Activated T-cell treated with anti-CD3 and anti-CD28 coated beads, Interleukin-2, amount 50 U/mL, for 4 hours (primary cell): ENCODE results near the gene POTEC. TPM values are rescaled to one million over a fixed set of nuclear protein-coding genes. Genes with fewer than 3 reads are reported as not detected.
"Not testable (repeated sequence)": the region's sequence is repeated elsewhere in the genome, so short reads cannot be mapped to it uniquely, and the experiment has no call there.

ENCODE experiments used
- ATAC-seq, 2 donors: fragments of 200-7000 bp; cut with Tn5 transposase; one replicate each; pipeline ENCODE4 v1.10.0; 2021
- DNase-seq: peaks from one replicate; pipeline ENCODE4 v3.0.0-alpha.2; 2020
- H3K27me3 Mint-ChIP-seq: one replicate; pipeline ENCODE4 v1.8.0; 2021; ENCODE audit warnings: low read depth, mixed read lengths
- H3K36me3 Mint-ChIP-seq: one replicate; pipeline ENCODE4 v1.8.0; 2022; ENCODE audit warnings: mixed read lengths; ENCODE audit not compliant: insufficient read depth
- H3K4me1 Mint-ChIP-seq: one replicate; pipeline ENCODE4 v1.8.0; 2021; ENCODE audit warnings: low read depth, mixed read lengths
- H3K4me3 Mint-ChIP-seq: one replicate; pipeline ENCODE4 v1.8.0; 2021; ENCODE audit warnings: mild to moderate bottlenecking, moderate library complexity, mixed read lengths
- H3K9me3 Mint-ChIP-seq: one replicate; pipeline ENCODE4 v1.8.0; 2021; ENCODE audit warnings: mixed read lengths
- total RNA-seq, 3 donors: library from RNA; stranded (reverse); gene quantifications; one replicate each; pipeline ENCODE4 v1.2.1, GENCODE V29; 2021

The POTEC gene
- total RNA-seq, 3 donors from 2014 or later: not detected

DNA sequence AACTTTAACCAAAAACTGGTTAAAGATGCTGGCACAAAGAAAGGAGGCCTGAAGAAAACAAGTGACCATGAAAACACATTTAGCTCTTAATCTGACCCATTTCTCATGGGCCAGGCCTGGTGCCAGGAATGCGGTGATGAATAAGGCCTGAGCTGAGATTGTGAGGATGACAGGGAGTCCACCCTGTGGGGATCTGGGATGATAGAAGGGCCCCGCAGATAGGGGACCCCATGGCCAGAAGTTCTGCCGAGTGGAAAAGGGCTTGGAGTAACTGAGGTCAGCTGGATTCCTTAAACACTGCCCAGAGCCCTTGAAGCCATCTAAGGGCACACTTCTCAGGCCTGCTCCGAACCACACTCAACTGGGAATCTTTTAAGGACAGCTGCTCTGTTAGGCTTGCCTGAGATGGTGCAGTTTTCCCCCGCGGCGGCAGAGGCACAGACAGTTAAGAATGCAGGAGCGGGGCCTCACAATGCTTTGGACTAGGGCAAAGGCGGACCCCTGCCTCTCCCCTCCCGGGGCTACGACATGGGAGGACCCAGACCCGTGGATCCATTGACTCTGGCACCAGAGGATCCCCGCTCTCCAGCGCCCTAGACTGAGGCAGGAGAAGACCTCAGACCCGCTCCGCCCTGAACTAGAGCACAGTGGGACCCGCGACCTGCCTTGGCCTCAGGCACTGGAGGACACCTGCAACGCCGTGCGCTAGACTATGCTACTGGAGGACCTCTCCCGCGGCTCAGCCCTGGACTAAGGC is 70.0 kb downstream of the POTEC start:
- H3K4me1 Mint-ChIP-seq, DNase-seq, H3K4me3 Mint-ChIP-seq, ATAC-seq, H3K27me3 Mint-ChIP-seq, H3K36me3 Mint-ChIP-seq, H3K9me3 Mint-ChIP-seq: not testable (repeated sequence)

GRCh38 chr18:14471286-14471685 is 72.1 kb downstream of the POTEC start:
- not testable (repeated sequence) for H3K9me3 Mint-ChIP-seq, H3K4me1 Mint-ChIP-seq, DNase-seq, ATAC-seq, H3K27me3 Mint-ChIP-seq, H3K4me3 Mint-ChIP-seq, H3K36me3 Mint-ChIP-seq

GRCh38 chr18:14470446-14470845 is 73.0 kb downstream of the POTEC start:
- not testable (repeated sequence) for H3K9me3 Mint-ChIP-seq, H3K4me1 Mint-ChIP-seq, H3K27me3 Mint-ChIP-seq, DNase-seq, H3K36me3 Mint-ChIP-seq, H3K4me3 Mint-ChIP-seq, ATAC-seq

GRCh38 chr18:14470046-14470445 is 73.4 kb downstream of the POTEC start:
- not testable (repeated sequence) for H3K36me3 Mint-ChIP-seq, DNase-seq, H3K27me3 Mint-ChIP-seq, ATAC-seq, H3K4me3 Mint-ChIP-seq, H3K9me3 Mint-ChIP-seq, H3K4me1 Mint-ChIP-seq

DNA sequence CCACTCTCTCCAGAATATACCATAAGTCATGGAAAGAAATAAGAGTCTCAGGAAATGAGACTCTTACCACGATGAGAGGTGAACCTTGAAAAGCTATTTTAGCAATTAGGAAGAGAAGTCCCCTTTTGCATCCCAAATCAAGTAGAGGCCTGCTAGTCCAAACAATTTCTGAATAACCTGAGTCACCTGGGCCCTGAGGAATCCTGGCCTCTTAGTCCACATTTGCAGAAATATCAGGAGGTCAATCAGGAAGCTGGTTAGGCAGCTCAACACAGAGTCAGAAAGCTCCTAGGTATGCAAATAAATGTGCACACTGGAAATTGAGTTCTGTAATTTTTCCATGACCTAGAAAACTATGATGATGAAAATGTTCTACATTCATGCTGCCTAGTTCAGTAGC is 77.4 kb downstream of the POTEC start:
- DNase-seq, H3K4me1 Mint-ChIP-seq, H3K36me3 Mint-ChIP-seq, ATAC-seq, H3K9me3 Mint-ChIP-seq, H3K4me3 Mint-ChIP-seq, H3K27me3 Mint-ChIP-seq: not testable (repeated sequence)

Other genes starting within 250 kb of the POTEC start
- gene ANKRD30B, start 204.6 kb upstream of the POTEC start, total RNA-seq: not detected